Esophagus squamous epithelium (tissue), 5 donors: ENCODE measurements around the gene ZCCHC24. TPM values are rescaled to one million over a fixed set of nuclear protein-coding genes. Genes with fewer than 3 reads are reported as not detected.

ENCODE experiments used
- DNase-seq: peaks from one replicate; lab custom pipeline; 2025; lab: John Stamatoyannopoulos, UW
- H3K27ac ChIP-seq, 4 donors: fragments of 200-600 bp; sonication (generic); one replicate each; pipeline ENCODE4 v1.5.1; 2016 to 2019; ENCODE audit warnings: mild to moderate bottlenecking in 1 of 4
- H3K27me3 ChIP-seq, 4 donors: fragments of 200-600 bp; sonication (generic); 1 replicate in 3 of 4; 2 replicates in 1 of 4; pipeline versions ENCODE4 v1.5.1 to v1.6.0; 2017 to 2021; ENCODE audit warnings: antibody characterized with exemption in 1 of 4
- H3K36me3 ChIP-seq, 3 donors: fragments of 200-600 bp; sonication (generic); one replicate each; pipeline ENCODE4 v1.5.1; 2016 to 2019
- H3K4me1 ChIP-seq, 3 donors: fragments of 200-600 bp; sonication (generic); one replicate each; pipeline ENCODE4 v1.5.1; 2017 to 2019
- H3K4me3 ChIP-seq, 4 donors: fragments of 200-600 bp; sonication (generic); 1 replicate in 3 of 4; 2 replicates in 1 of 4; pipeline ENCODE4 v1.5.1; 2016 to 2019; ENCODE audit warnings: mild to moderate bottlenecking in 2 of 4, moderate library complexity in 1 of 4
- H3K9me3 ChIP-seq, 3 donors: fragments of 200-600 bp; sonication (generic); one replicate each; pipeline ENCODE4 v1.5.1; 2016 to 2019
- CTCF ChIP-seq, 6 experiments: fragments of 450-650 bp in 4 of 6; fragments of 200-600 bp in 2 of 6; sonication (generic) in 2 of 6; IDR thresholded peaks; one replicate each; pipeline ENCODE4 v1.5.1; 2016 to 2019; ENCODE audit warnings: antibody characterized with exemption in 6 of 6, mild to moderate bottlenecking in 4 of 6, moderate library complexity in 4 of 6
- POLR2A ChIP-seq, 4 donors: fragments of 450-650 bp; IDR thresholded peaks; one replicate each; pipeline ENCODE4 v1.6.1; 2017; ENCODE audit warnings: antibody characterized with exemption in 4 of 4, mild to moderate bottlenecking in 4 of 4, moderate library complexity in 3 of 4
- WGBS, 2 donors: methylation state at CpG; one replicate each; pipeline ENCODE4 v1.1.5; 2018; 5-methylcytosine and 5-hydroxymethylcytosine counted together
- intact Hi-C: fragments of 100-400 bp; cut with DNase I; formaldehyde crosslinking; loops from one replicate; pipeline ENCODE4 v1.15.0; 2022
- total RNA-seq, 4 donors: library from RNA; depleted of rRNA; stranded (reverse); fragments of >200 nt; gene quantifications; one replicate each; pipeline ENCODE4 v1.1.0, GENCODE V29; 2016
- donor health status: DM: yes; HTN: yes; CAD: no.

Gene ZCCHC24
- total RNA-seq, 4 donors from 2014 or later = 2.2 to 26.1 (median 6.4) TPM

GRCh38 chr10:79445977-79446757, 743 bp upstream of the ZCCHC24 start:
- peak overlapping the region; percentile 56 to 93 (median 74) for H3K4me3 ChIP-seq
- 1 to 2% methylated on average over 26 to 29 of the region's 43 CpGs for WGBS, 2 donors
- H3K27ac ChIP-seq = peak overlapping the region; percentile 82 to 98 (median 90)
- no peaks in the 10 kb centered on the region for H3K9me3 ChIP-seq
- H3K4me1 ChIP-seq = peaks cover 17 to 53% (median 31%) of the 10 kb centered on the region in 3 donors
- TF ChIP-seq CTCF (IDR thresholded peaks at IDR 0.05) (no peak), POLR2A (IDR thresholded peaks at IDR 0.05) (peak in 1 of 4 donors; percentile 30)
- intact Hi-C loops = no loop called here
- DNase-seq = no peak
- no peaks in the 10 kb centered on the region for H3K36me3 ChIP-seq
- peaks cover 0 to 4% (median 0%) of the 10 kb centered on the region in 4 donors for H3K27me3 ChIP-seq

- peaks cover 17 to 70% (median 32%) of the 10 kb centered on the region in 3 donors for H3K4me1 ChIP-seq
These were observed 965 bp downstream of the ZCCHC24 start for GRCh38 chr10:79444199-79445119.

GRCh38 chr10:79443338-79444198, 1.9 kb downstream of the ZCCHC24 start:
- no peaks in the 10 kb centered on the region for H3K36me3 ChIP-seq
- H3K9me3 ChIP-seq = no peaks in the 10 kb centered on the region
- TF ChIP-seq CTCF (IDR thresholded peaks at IDR 0.05) = no peak
- 29 to 57% methylated on average over 5 to 9 of the region's 11 CpGs for WGBS, 2 donors
- peaks cover 0 to 4% (median 0%) of the 10 kb centered on the region in 4 donors for H3K27me3 ChIP-seq
- peak overlapping the region; percentile 82 to 98 (median 90) for H3K27ac ChIP-seq
- H3K4me1 ChIP-seq = peaks cover 17 to 79% (median 32%) of the 10 kb centered on the region in 3 donors
- peak overlapping the region; percentile 56 to 93 (median 74) for H3K4me3 ChIP-seq
- no peak for DNase-seq
- intact Hi-C loops = no loop called here

More at GRCh38 chr10:79444199-79445119, 965 bp downstream of the ZCCHC24 start:
- Histone ChIP-seq H3K27ac (peak overlapping the region; percentile 82 to 98 (median 90)), H3K36me3 (no peaks in the 10 kb centered on the region), H3K4me3 (peak overlapping the region; percentile 56 to 93 (median 74)), H3K9me3 (no peaks in the 10 kb centered on the region), H3K27me3 (peaks cover 0 to 4% (median 0%) of the 10 kb centered on the region in 4 donors)
- WGBS, 2 donors = 1 to 3% methylated on average over 12 to 13 of the region's 44 CpGs
- TF ChIP-seq POLR2A (IDR thresholded peaks at IDR 0.05) = peak in 1 of 4 donors; percentile 11
- no peak for TF ChIP-seq CTCF (IDR thresholded peaks at IDR 0.05)
- no peak for DNase-seq
- intact Hi-C loops = no loop called here

- peak overlapping the region in 3 of 4 donors; percentile 56 to 93 (median 88) for H3K4me3 ChIP-seq
- H3K4me1 ChIP-seq = peaks cover 21 to 91% (median 37%) of the 10 kb centered on the region in 3 donors
- DNase-seq = no peak
- peak overlapping the region; percentile 3 to 98 (median 89) for H3K27ac ChIP-seq
- H3K36me3 ChIP-seq = no peaks in the 10 kb centered on the region
- TF ChIP-seq POLR2A (IDR thresholded peaks at IDR 0.05) (no peak), CTCF (IDR thresholded peaks at IDR 0.05) (no peak)
- intact Hi-C loops = no loop called here
- H3K27me3 ChIP-seq = peaks cover 0 to 4% (median 0%) of the 10 kb centered on the region in 4 donors
- 70 to 86% methylated on average over 5 to 6 of the region's 14 CpGs for WGBS, 2 donors
- no peaks in the 10 kb centered on the region for H3K9me3 ChIP-seq
These were observed 3.0 kb downstream of the ZCCHC24 start for GRCh38 chr10:79442171-79443040.
